Islet precursor cell (in vitro differentiated cells): ENCODE data around the gene GALNT10.

Source experiments
- DNase-seq: peaks from one replicate; pipeline ENCODE4 v3.0.0-alpha.2; 2018

The GALNT10 gene

DNA sequence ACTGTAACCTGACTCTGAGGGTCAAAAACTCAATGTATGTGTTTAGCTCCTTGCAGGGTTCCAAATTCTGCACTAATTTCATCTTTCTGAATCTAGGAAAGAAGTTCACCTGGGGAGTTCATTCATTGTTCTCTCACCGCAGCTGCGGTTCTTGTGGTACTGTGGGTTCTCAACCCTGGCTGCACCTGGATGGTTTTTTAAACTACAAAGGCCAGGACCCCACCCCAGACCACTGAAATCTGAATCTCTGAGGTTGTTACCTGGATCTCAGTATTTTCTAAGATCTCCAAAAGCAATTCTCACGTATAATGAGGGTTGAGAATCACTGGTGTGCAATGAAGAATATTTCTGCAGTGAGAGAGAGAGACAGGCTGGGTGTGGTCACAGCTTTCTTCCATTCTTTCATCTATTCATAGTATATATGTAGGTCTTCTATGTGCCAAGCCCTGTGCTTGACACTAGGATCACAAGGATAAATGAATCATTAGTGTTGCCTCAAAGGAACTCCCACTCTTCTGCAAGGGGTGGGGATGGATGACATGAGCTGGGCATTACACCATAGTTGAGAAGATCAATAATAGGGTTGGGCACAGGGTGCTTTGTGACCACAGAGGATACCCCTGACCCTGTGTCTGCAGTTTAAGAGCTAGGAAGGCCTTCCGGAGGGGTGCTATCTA lies 109.8 kb downstream of the GALNT10 start:
- DNase-seq = peak; percentile 5

DNA sequence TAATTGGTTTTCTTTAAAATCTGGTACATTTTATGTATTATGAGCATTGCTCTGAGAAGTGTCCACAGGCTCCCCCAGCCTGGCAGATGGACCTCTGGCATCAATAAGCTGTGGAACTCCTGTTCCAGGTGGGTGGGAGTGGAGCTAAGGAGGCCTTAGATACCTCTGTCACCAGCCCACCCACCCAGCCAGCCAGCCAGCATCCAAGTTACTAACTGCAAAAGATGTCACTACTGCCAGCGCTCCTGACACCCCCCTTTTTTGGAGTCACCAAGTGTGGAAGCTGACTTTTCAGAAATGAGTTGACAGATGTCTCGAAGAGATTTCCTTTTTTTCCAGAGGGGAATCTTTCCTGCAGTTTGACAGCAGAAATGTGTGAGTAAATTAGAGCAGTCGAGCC lies 111.2 kb downstream of the GALNT10 start:
- no peak for DNase-seq

GRCh38 chr5:154302161-154302560 lies 111.6 kb downstream of the GALNT10 start:
- DNase-seq = no peak

- DNase-seq = peak; percentile 3
Observed at GRCh38 chr5:154303133-154303532, 112.6 kb downstream of the GALNT10 start.

- DNase-seq = peak; percentile 53
Observed at GRCh38 chr5:154308443-154309370, 118.2 kb downstream of the GALNT10 start.

- DNase-seq = peak; percentile 62
Observed at GRCh38 chr5:154309371-154309745, 118.8 kb downstream of the GALNT10 start.

GRCh38 chr5:154309805-154310204 lies 119.3 kb downstream of the GALNT10 start:
- DNase-seq = peak; percentile 34

GRCh38 chr5:154311362-154311761 lies 120.8 kb downstream of the GALNT10 start:
- DNase-seq = peak; percentile 51

GRCh38 chr5:154312000-154312399 lies 121.5 kb downstream of the GALNT10 start:
- DNase-seq = no peak

DNA sequence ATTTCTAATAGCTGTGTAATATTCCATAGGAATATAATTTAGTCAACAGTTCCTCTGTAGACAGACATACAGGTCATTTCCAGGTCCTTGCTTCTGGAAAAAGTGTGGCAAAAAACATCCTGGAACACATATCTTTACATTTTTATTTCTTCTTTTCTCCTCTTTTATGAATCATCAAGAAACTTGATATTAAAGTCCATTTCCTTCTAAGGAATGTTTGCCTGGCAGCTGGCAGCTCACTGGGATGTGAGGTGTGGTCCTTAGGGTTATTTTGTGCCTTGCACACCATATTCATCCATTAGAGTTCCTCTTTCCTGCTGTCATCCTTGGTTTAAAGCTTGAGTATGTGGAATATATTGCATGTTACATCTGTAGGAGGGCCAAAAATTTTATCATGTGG lies 122.0 kb downstream of the GALNT10 start:
- DNase-seq = peak; percentile 7

DNA sequence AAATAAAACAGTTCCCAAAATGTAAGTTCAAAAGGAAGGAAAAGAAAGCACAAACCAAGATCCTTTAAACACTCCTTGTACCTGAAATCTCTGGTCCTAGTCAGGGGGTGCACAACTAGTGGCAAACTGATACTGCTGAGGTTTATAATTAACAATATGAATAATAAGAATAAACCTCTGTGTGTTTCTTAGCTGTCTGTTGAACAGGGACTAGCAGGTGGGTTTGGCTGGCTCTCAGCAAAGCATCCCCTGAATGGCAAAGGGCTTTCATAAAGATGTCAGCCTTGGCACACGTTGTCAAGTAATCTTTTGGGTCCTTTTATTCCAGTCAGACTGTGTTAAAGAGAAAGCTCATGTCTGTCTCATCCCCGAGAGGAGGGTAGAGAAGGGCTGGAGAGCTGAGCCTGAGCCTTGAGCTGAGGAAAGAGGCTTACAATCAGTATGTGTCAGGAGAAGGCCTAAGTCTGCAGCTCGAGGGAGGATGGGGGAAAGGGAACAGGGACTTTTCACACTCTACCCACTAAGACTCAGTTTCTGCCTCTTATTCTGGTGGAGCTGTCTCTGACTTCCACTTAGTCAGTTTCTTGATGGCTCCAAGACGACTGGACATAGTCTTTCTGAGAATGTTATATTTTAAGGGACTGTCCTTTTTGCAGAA lies 123.0 kb downstream of the GALNT10 start:
- peak; percentile 8 for DNase-seq

DNA sequence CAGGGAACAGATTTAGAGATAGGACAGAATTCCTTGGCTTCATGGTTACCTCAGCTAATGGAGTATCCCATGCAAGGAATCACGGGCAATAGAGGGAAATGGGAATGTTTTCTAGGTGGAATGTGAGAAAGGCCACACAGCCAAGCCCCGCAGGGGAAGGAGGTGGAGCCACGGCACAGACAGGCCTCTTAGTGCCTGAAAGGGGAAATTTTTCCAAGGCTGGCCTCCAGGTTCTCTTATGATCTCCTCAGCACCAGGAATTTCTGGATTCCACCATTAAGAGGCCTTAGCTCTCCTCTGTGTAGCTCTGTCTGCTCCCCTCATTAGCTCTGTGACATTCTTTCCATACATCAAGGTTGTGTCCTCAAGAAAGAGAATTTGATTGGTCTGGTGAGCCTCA lies 124.7 kb downstream of the GALNT10 start:
- peak; percentile 92 for DNase-seq

DNA sequence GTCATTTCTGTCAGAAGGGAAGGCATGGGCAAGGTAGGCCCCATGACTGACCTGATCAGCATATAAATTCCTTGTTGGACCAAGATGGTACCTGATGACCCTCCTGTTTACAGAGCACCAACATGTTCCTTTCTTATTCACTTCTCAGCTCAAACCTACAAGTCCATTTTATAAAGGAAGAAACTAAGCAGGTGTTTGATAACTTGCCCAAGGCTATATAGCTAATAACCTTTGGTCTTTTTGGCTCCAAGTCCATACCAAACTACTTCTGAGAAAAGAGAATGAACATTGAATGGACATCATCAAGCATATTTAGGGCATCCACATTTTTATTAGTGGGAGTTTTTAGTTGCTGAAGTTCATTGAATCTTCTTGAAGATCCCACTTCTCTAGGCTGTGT lies 125.2 kb downstream of the GALNT10 start:
- no peak for DNase-seq

DNA sequence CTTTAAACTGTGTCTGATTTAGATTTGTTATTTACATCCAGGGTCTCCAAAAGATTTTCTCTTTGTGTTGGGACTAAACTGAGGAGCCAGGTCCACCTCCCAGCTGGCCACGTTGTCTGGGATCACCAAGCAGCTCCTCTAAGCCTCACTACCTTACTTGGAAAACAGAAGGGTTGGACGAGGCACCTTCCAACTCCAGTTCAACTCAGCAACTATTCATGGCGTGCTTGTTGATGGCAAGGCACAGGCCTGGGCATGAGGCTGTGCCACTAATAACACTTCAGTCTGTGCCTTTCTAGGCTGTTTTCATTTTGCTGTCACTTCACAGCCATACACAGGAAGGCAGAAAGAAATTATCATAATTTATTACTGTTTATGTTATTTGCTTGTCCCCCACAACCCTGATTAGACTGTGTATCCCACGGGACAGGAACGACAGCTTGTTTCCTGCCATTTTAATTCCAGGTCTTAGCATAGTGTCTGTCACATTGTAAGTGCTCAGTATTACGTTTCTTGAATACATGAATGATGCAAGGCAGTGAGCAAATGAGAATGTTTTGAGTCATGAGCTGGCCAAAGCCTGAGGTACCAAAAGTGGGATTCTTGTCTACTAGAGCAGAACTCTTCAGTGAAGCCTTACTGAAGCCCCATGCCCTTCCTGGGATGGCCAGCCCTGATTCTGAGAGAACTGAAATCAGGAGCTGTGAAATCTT lies 125.8 kb downstream of the GALNT10 start:
- DNase-seq = peak; percentile 45

GRCh38 chr5:154317916-154318315 lies 127.4 kb downstream of the GALNT10 start:
- DNase-seq = peak; percentile 39

DNA sequence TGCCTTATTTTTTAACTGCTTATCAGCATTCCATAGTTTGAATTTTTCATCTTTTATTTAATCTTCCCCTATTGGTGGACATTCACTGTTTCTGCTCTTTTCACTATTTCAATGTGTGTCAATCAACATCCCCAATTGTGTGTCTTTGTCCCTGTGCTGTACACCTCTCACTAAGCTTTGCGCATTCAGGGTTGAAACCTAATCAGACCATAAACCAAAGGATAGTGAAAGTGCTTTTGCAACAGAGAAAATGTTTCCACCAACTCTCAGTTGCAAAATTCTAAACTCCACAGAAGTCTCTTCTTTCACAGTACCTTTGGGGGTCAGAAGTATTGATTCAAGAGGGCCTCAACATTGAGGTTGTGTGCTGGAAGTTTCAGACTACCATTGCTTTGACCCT lies 128.2 kb downstream of the GALNT10 start:
- no peak for DNase-seq

DNA sequence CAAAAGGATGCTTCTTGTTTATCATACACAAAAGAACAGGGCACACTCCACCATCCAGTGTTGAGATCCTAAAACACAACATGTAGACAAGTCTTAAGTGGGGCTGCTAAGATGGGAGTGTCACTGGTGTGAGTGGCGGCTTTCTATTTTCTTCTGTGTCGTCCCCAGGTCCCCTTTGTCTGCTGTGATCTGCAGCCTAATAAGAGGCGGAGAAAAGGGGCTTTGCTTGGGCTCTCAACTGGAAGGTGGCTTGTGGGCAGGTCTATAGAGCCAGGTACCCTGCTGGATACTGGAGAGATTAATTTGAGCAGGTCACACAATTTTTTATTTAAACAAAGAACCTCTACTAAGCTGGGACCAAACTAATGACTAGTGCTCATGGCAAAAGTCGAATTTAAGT lies 129.2 kb downstream of the GALNT10 start:
- DNase-seq = no peak

DNA sequence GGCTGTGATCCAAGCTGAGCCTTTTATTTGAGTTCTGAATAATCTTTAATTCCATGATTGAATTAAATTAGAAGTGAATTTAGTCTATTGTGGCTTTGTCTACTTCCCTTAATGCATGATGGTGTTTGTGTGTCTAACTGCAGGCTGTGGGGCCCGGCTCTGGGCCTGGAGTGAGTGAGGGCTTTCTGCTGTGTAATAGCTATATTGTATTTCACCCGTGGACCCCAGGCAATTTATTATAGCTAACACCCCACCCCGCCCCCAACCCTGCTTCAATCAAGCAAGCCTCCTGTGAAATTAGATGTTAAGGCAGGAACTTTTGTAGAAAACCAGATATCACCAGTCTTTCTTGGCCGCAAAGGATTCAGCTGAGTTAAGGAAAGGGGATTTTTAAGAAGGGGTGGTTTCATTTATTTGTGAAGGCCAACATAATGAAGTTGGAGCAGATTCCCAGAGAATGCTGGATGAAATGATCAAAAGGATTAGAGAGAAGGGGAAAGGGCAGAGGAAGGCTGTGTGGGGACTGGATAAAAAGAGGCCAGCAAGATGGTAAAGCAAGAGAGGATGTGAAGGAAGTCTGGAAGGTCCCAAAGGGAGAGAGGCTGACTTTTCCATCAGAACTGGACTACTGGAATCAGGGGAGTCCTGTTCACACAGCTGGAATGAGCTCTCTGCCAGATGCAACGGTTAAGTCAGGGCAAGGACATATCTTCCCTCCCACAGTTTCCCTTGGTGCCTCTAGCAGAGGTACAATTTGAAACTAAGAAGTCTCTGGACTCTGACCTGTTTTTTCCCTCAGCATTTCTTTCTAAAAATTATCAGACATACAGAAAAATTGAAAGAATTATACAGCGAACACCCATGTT lies 129.9 kb downstream of the GALNT10 start:
- peak; percentile 19 for DNase-seq

- DNase-seq = peak; percentile 17
Observed at GRCh38 chr5:154321546-154321945, 131.0 kb downstream of the GALNT10 start.

DNA sequence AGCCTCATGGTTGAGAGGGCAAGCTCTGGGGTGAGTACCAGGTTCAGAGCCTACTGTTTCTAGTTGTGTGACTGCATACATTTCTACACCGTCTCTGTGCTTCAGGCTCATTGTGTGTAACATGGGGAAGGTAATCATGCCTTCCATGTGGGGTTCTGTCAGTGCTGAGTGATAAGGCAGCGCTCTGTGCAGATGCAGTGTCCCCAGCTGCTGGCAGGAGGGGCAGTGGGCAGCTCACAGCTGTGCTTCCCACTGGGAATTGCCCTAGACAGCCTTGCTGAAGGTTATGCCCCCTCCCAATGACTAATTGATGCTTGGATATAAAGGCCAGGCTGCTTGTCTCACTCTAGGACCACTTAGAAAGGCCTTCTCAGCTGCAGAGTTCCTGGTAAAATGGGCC lies 133.5 kb downstream of the GALNT10 start:
- no peak for DNase-seq

- no peak for DNase-seq
Observed at GRCh38 chr5:154325566-154325965, 135.0 kb downstream of the GALNT10 start.

DNA sequence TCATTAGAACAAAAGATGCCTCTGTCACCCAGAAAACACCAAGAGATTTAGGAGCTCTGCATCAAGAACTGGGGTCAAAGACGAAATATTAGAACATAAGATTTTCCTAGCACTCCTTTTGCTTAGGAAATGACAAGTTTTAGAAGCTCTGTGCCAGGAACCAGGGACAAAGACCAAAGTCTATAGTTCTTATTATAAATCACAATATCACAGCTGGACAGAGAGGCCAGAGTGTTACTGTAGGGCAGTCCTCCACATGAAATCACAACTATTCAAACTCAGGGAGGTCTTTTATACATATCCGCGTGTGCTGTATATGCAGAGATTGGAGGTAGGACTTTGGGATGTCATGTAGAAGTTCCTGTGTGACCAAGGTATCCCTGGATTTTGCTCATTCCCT lies 138.5 kb downstream of the GALNT10 start:
- DNase-seq = no peak
